HG02588 (cell line): Measurements from ENCODE around the gene DLK1.

Experiments
- ATAC-seq: cut with Tn5 transposase; IDR thresholded peaks from one replicate; pipeline ENCODE4 v1.9.1; 2021; ENCODE audit warnings: mild to moderate bottlenecking, moderate library complexity; ENCODE audit not compliant: unreplicated experiment

The DLK1 gene

GRCh38 chr14:100755649-100756048, 29.0 kb downstream of the DLK1 start:
- no peak for ATAC-seq

- ATAC-seq = no peak
Observed at GRCh38 chr14:100761481-100761880, 34.8 kb downstream of the DLK1 start.

GRCh38 chr14:100762089-100762515, 35.4 kb downstream of the DLK1 start:
- no peak for ATAC-seq

GRCh38 chr14:100762901-100763300, 36.2 kb downstream of the DLK1 start:
- no peak for ATAC-seq

- no peak for ATAC-seq
Observed at GRCh38 chr14:100764471-100765115, 37.9 kb downstream of the DLK1 start.

GRCh38 chr14:100765296-100765695, 38.6 kb downstream of the DLK1 start:
- no peak for ATAC-seq

DNA sequence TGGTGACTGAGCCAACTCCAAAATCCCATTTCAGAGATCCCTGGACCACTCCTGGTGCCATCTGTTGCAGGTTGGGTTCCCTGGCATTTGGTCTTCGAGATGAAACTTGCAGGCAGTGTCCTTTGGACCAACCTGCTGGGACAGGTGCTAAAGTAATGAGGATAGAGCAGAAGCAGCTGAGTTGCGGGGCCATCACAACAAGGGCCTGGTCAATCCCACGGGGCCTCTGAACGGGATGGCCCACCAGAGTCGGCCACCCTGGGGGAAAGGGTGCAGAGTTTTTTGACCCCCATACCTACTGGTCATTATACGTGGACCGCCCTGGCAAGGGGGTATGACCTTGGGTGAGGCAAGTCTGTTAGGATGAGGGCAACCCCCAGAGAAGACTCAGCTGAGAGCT, 39.3 kb downstream of the DLK1 start:
- ATAC-seq = no peak

- ATAC-seq = no peak
Observed at GRCh38 chr14:100767003-100767787, 40.5 kb downstream of the DLK1 start.

GRCh38 chr14:100767788-100768536, 41.3 kb downstream of the DLK1 start:
- no peak for ATAC-seq

GRCh38 chr14:100769035-100769939, 42.6 kb downstream of the DLK1 start:
- no peak for ATAC-seq

GRCh38 chr14:100770046-100770445, 43.4 kb downstream of the DLK1 start:
- no peak for ATAC-seq

- no peak for ATAC-seq
Observed at GRCh38 chr14:100770605-100771120, 44.0 kb downstream of the DLK1 start.

DNA sequence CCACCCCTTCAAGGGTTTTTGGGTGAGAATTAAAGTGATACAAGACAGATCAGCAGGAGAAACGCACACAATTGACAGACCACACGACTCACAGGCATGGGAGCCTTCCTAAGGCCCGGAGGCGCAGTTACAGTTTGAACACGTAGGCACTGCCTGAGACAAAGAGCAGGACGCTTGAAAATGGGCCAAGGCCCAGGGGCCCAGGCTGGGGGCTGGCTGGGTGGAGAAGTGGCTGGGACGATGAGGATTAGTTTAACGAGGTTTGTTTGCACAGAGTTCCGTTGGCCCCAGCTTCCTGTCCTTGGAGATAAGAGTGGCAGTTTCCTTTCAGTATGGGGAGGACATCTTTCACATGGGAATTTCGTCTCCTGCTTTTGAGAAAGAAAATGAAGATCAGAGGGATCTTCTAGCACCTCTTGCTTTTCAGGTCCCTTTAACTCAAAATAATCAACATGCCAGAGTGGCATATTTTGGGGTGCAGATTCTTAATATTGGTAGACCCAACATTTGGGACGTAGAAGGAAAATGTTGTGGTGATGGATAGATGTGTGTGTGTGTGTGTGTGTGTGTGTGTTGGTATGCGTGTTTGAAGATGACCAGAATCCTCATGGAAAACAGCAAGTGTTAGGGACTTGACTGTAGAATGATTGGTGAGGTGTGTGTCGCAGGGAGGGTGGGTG, 44.6 kb downstream of the DLK1 start:
- no peak for ATAC-seq

GRCh38 chr14:100772607-100773165, 46.0 kb downstream of the DLK1 start:
- no peak for ATAC-seq

- no peak for ATAC-seq
Observed at GRCh38 chr14:100773331-100774163, 46.9 kb downstream of the DLK1 start.

- no peak for ATAC-seq
Observed at GRCh38 chr14:100774164-100774537, 47.5 kb downstream of the DLK1 start.

- ATAC-seq = no peak
Observed at GRCh38 chr14:100775351-100775830, 48.7 kb downstream of the DLK1 start.

- ATAC-seq = no peak
Observed at GRCh38 chr14:100775831-100776591, 49.3 kb downstream of the DLK1 start.
